Fibroblast of lung (primary cell): ENCODE data around the gene AP5M1. TPM values are rescaled to one million over a fixed set of nuclear protein-coding genes. Genes with fewer than 3 reads are reported as not detected.

Source experiments
- DNase-seq, 2 donors: peaks; one replicate each; pipeline versions ENCODE4 v3.0.0 to v3.0.0-alpha.2; 2010; ENCODE audit warnings: low read depth in 2 of 2
- H2AFZ ChIP-seq: 2 replicates; pipeline ENCODE4 v1.5.1; 2012; ENCODE audit warnings: low read length, control low read depth, inconsistent platforms
- H3K27ac ChIP-seq: 2 replicates; pipeline ENCODE4 v1.5.1; 2011; ENCODE audit warnings: low read length, control low read depth; ENCODE audit not compliant: insufficient read depth
- H3K27me3 ChIP-seq: 2 replicates; pipeline ENCODE4 v1.5.1; 2011; ENCODE audit warnings: mild to moderate bottlenecking, low read length; ENCODE audit not compliant: control insufficient read depth, insufficient read depth
- H3K36me3 ChIP-seq: 2 replicates; pipeline ENCODE4 v1.5.1; 2011; ENCODE audit warnings: low read length; ENCODE audit not compliant: control insufficient read depth, insufficient read depth
- H3K4me1 ChIP-seq: 2 replicates; pipeline ENCODE4 v1.5.1; 2011; ENCODE audit warnings: low read length; ENCODE audit not compliant: control insufficient read depth, insufficient read depth; ENCODE audit errors: extremely low read depth
- H3K4me2 ChIP-seq: 2 replicates; pipeline ENCODE4 v1.5.1; 2011; ENCODE audit warnings: low read length, control low read depth; ENCODE audit not compliant: insufficient read depth; ENCODE audit errors: extremely low read depth
- H3K4me3 ChIP-seq, 4 experiments: fragments of 200-600 bp in 1 of 4; sonication (generic) in 1 of 4; replicated peaks in 1 of 4; 2 replicates each; pipeline ENCODE4 v1.5.1; 2011 to 2016; ENCODE audit warnings: low read length in 4 of 4, low read depth in 3 of 4, mild to moderate bottlenecking in 3 of 4, control low read depth in 2 of 4, inconsistent platforms in 1 of 4, mixed read lengths in 1 of 4; ENCODE audit not compliant: insufficient read depth in 1 of 4; ENCODE audit errors: control extremely low read depth in 1 of 4
- H3K79me2 ChIP-seq: 2 replicates; pipeline ENCODE4 v1.5.1; 2012; ENCODE audit warnings: mild to moderate bottlenecking, low read length, inconsistent platforms; ENCODE audit not compliant: control insufficient read depth, insufficient read depth
- H3K9ac ChIP-seq: 2 replicates; pipeline ENCODE4 v1.5.1; 2011; ENCODE audit warnings: mild to moderate bottlenecking, low read length, control low read depth; ENCODE audit not compliant: insufficient read depth
- H3K9me3 ChIP-seq: 2 replicates; pipeline ENCODE4 v1.5.1; 2012; ENCODE audit warnings: low read depth, low read length; ENCODE audit not compliant: control insufficient read depth, insufficient read depth
- H4K20me1 ChIP-seq: 2 replicates; pipeline ENCODE4 v1.5.1; 2011; ENCODE audit warnings: low read length; ENCODE audit not compliant: control insufficient read depth, insufficient read depth; ENCODE audit errors: extremely low read depth
- EZH2 ChIP-seq: IDR thresholded peaks from 2 replicates; pipeline ENCODE4 v1.5.1; 2012; ENCODE audit warnings: low read length, control low read depth, mild to moderate bottlenecking; ENCODE audit errors: missing control alignments
- polyA plus RNA-seq, 2 donors: library from polyadenylated mRNA; depleted of rRNA in 1 of 2; stranded (reverse) in 1 of 2; unstranded in 1 of 2; fragments of >200 nt; gene quantifications; 2 replicates each; pipeline ENCODE4 v1.2.1, GENCODE V29; 2011 to 2012; ENCODE audit warnings: missing spikeins in 1 of 2
- total RNA-seq: library from RNA; depleted of rRNA; stranded (reverse); fragments of >200 nt; gene quantifications from 2 replicates; pipeline ENCODE4 v1.2.1, GENCODE V29; 2014
- TF ChIP-seq, protein P1 (sequence below), 2 donors: IDR thresholded peaks in 1 of 2; conservative IDR thresholded peaks in 1 of 2; 1 replicate in 1 of 2; 2 replicates in 1 of 2; pipeline ENCODE4 v1.5.1; 2011 to 2012; ENCODE audit warnings: low read length in 2 of 2, control low read depth in 1 of 2, inconsistent platforms in 1 of 2, low read depth in 1 of 2, mild to moderate bottlenecking in 1 of 2

AP5M1 gene
- total and polyA plus RNA-seq, 2 donors (not counting 1 experiment from before 2014, with no cell fraction given): 15.2 to 40.2 TPM

- no peak for DNase-seq
- no peaks in the 10 kb centered on the region for H3K36me3 ChIP-seq
- H3K4me1 ChIP-seq: no peaks in the 10 kb centered on the region
- TF ChIP-seq EZH2: no peak
- TF ChIP-seq, protein P1, sequence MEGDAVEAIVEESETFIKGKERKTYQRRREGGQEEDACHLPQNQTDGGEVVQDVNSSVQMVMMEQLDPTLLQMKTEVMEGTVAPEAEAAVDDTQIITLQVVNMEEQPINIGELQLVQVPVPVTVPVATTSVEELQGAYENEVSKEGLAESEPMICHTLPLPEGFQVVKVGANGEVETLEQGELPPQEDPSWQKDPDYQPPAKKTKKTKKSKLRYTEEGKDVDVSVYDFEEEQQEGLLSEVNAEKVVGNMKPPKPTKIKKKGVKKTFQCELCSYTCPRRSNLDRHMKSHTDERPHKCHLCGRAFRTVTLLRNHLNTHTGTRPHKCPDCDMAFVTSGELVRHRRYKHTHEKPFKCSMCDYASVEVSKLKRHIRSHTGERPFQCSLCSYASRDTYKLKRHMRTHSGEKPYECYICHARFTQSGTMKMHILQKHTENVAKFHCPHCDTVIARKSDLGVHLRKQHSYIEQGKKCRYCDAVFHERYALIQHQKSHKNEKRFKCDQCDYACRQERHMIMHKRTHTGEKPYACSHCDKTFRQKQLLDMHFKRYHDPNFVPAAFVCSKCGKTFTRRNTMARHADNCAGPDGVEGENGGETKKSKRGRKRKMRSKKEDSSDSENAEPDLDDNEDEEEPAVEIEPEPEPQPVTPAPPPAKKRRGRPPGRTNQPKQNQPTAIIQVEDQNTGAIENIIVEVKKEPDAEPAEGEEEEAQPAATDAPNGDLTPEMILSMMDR (conservative IDR thresholded peaks at IDR 0.05 in 1 of 2, IDR thresholded peaks at IDR 0.05 in 1 of 2; ENCODE audit: low read depth in 1 of 2, low read length in 2 of 2): no peak
- no peak overlapping the region for H3K27ac ChIP-seq
- no peaks in the 10 kb centered on the region for H4K20me1 ChIP-seq
- H3K27me3 ChIP-seq: no peaks in the 10 kb centered on the region
- no peaks in the 10 kb centered on the region for H3K79me2 ChIP-seq
- H3K4me2 ChIP-seq: no peak overlapping the region
- no peak overlapping the region for H2AFZ ChIP-seq
- H3K9ac ChIP-seq: no peak overlapping the region
- no peaks in the 10 kb centered on the region for H3K9me3 ChIP-seq
- no peak overlapping the region for H3K4me3 ChIP-seq
Observed at GRCh38 chr14:57295239-57295638, 26.5 kb downstream of the AP5M1 start.

- Histone ChIP-seq H3K79me2 (no peaks in the 10 kb centered on the region), H4K20me1 (no peaks in the 10 kb centered on the region)
- DNase-seq: no peak
Observed at GRCh38 chr14:57297852-57298251, 29.1 kb downstream of the AP5M1 start.

DNA sequence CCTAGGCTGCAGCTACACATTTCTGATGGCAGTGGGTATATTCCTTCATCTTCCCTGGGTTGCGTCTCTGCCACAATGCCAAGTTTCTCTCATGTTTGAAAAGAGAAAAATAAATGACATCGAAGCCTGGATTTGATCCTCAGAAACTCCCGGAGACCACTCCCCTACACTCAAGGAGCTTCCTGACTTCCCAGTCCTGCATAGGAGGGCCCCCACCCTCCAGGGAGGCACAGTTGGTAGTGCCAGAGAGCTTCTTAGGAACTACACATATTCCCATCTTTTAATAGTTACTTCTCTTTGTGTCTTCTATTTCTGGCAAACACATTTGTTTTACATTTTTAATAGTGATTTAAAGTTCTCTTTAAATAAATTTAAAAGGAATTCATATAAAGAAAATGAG lies 30.7 kb downstream of the AP5M1 start:
- H3K4me2 ChIP-seq: no peak overlapping the region
- TF ChIP-seq EZH2: no peak
- TF ChIP-seq, protein P1 (conservative IDR thresholded peaks at IDR 0.05 in 1 of 2, IDR thresholded peaks at IDR 0.05 in 1 of 2; ENCODE audit: low read depth in 1 of 2, low read length in 2 of 2): no peak
- H3K79me2 ChIP-seq: no peaks in the 10 kb centered on the region
- no peak overlapping the region for H3K27ac ChIP-seq
- no peaks in the 10 kb centered on the region for H3K9me3 ChIP-seq
- H4K20me1 ChIP-seq: no peaks in the 10 kb centered on the region
- no peak for DNase-seq
- no peaks in the 10 kb centered on the region for H3K27me3 ChIP-seq
- no peaks in the 10 kb centered on the region for H3K36me3 ChIP-seq
- no peak overlapping the region for H3K4me3 ChIP-seq
- no peak overlapping the region for H3K9ac ChIP-seq
- H3K4me1 ChIP-seq: no peaks in the 10 kb centered on the region
- no peak overlapping the region for H2AFZ ChIP-seq

More at GRCh38 chr14:57297852-57298251, 29.1 kb downstream of the AP5M1 start:
- no peak overlapping the region for H2AFZ ChIP-seq
- H3K36me3 ChIP-seq: no peaks in the 10 kb centered on the region
- H3K27me3 ChIP-seq: no peaks in the 10 kb centered on the region
- TF ChIP-seq, protein P1 (conservative IDR thresholded peaks at IDR 0.05 in 1 of 2, IDR thresholded peaks at IDR 0.05 in 1 of 2; ENCODE audit: low read depth in 1 of 2, low read length in 2 of 2): no peak
- TF ChIP-seq EZH2: no peak
- no peak overlapping the region for H3K9ac ChIP-seq
- H3K27ac ChIP-seq: no peak overlapping the region
- no peaks in the 10 kb centered on the region for H3K4me1 ChIP-seq
- H3K4me3 ChIP-seq: no peak overlapping the region
- no peak overlapping the region for H3K4me2 ChIP-seq
- H3K9me3 ChIP-seq: no peaks in the 10 kb centered on the region
